HL-60 (cell line): Measurements from ENCODE around the gene SLC15A1.

Experiments used
- CTCF ChIP-seq: IDR thresholded peaks from one replicate; pipeline ENCODE4 v1.5.1; 2011; ENCODE audit warnings: low read length, control low read depth, inconsistent platforms; ENCODE audit not compliant: insufficient read depth
- POLR2AphosphoS5 ChIP-seq: IDR thresholded peaks from 2 replicates; pipeline ENCODE4 v1.6.1; 2012; ENCODE audit warnings: low read depth

GRCh38 chr13:98761126-98761985, 8.9 kb upstream of the SLC15A1 start:
- no peak for TF ChIP-seq CTCF
- no peak for TF ChIP-seq POLR2AphosphoS5
